ENCODE data around the gene KRT5. TPM values are rescaled to one million over a fixed set of nuclear protein-coding genes. Genes with fewer than 3 reads are reported as not detected.

KRT5 gene
- total RNA-seq: not detected in 2 replicates

GRCh38 chr12:52519826-52520662, at the start of gene KRT5:
KRT5 (minus strand) TSS chr12:52520394; CDS start chr12:52520296, 98 bp downstream.

GRCh38 chr12:52552681-52553195, 32.5 kb upstream of the KRT5 start, which contains the start of gene KRT71:
KRT71 (minus strand) TSS chr12:52553145; CDS start chr12:52553077, 68 bp downstream.

GRCh38 chr12:52493172-52493571, 27.0 kb downstream of the KRT5 start, which contains the start of gene KRT6A:
KRT6A (minus strand) TSS chr12:52493257; CDS start chr12:52493188, 69 bp downstream.

GRCh38 chr12:52473768-52474167, 46.4 kb downstream of the KRT5 start, which contains the start of gene KRT6C:
KRT6C (minus strand) TSS chr12:52473805; CDS start chr12:52473737, 68 bp downstream.

Other genes with a start within 250 kb of the KRT5 start
- gene KRT86, start 245.7 kb downstream of the KRT5 start, total RNA-seq: 0.13 TPM in 1 of 2 replicates, not detected in the other
- gene KRT81, start 228.9 kb downstream of the KRT5 start, total RNA-seq: not detected in 2 replicates
- gene KRT83, start 199.0 kb downstream of the KRT5 start, total RNA-seq: not detected in 2 replicates
- gene KRT85, start 152.9 kb downstream of the KRT5 start, total RNA-seq: not detected in 2 replicates
- not detected in 2 replicates for gene KRT84, start 134.7 kb downstream of the KRT5 start, total RNA-seq
- gene KRT82, start 114.1 kb downstream of the KRT5 start, total RNA-seq: not detected in 2 replicates
- gene KRT75, start 86.0 kb downstream of the KRT5 start, total RNA-seq: not detected in 2 replicates
- not detected in 2 replicates for gene KRT6B, start 68.2 kb downstream of the KRT5 start, total RNA-seq
- not detected in 2 replicates for gene KRT6C, start 46.6 kb downstream of the KRT5 start, total RNA-seq
- not detected in 2 replicates for gene KRT6A, start 27.1 kb downstream of the KRT5 start, total RNA-seq
- not detected in 2 replicates for gene KRT71, start 32.8 kb upstream of the KRT5 start, total RNA-seq
- not detected in 2 replicates for gene KRT74, start 53.4 kb upstream of the KRT5 start, total RNA-seq
- gene KRT72, start 81.1 kb upstream of the KRT5 start, total RNA-seq: not detected in 2 replicates
- gene KRT73, start 98.2 kb upstream of the KRT5 start, total RNA-seq: not detected in 2 replicates
- not detected in 2 replicates for gene KRT2, start 131.8 kb upstream of the KRT5 start, total RNA-seq
- gene KRT1, start 160.0 kb upstream of the KRT5 start, total RNA-seq: not detected in 2 replicates
- gene KRT77, start 183.1 kb upstream of the KRT5 start, total RNA-seq: not detected in 2 replicates